OCI-LY3 (cell line): ENCODE measurements around the gene SUN3.

Source experiments
- H2AFZ ChIP-seq: fragments of 200-600, 300-600 bp; shearing (Covaris generic); 2 replicates; pipeline ENCODE4 v1.6.0; 2014; ENCODE audit warnings: antibody characterized with exemption, low read depth, low read length
- H3K27ac ChIP-seq: fragments of 200-600, 300-600 bp; sonication (generic); 2 replicates; pipeline ENCODE4 v1.5.1; 2014; ENCODE audit warnings: mild to moderate bottlenecking, low read length, moderate library complexity, mixed read lengths
- H3K27me3 ChIP-seq: fragments of 200-600, 300-600 bp; sonication (generic); 2 replicates; pipeline ENCODE4 v1.6.1; 2014; ENCODE audit warnings: low read depth, low read length, mixed read lengths
- H3K36me3 ChIP-seq: fragments of 200-600, 300-600 bp; sonication (generic); replicated peaks from 2 replicates; pipeline ENCODE3; 2014; ENCODE audit warnings: low read depth, low read length, mixed read lengths
- H3K4me1 ChIP-seq: fragments of 300-600, 200-600 bp; sonication (generic); 2 replicates; pipeline ENCODE4 v1.6.1; 2014; ENCODE audit warnings: low read length, mixed read lengths
- H3K4me2 ChIP-seq: fragments of 200-600, 300-600 bp; sonication (generic); 2 replicates; pipeline ENCODE4 v1.6.1; 2014; ENCODE audit warnings: low read length, mixed read lengths
- H3K4me3 ChIP-seq: fragments of 300-600, 200-600 bp; sonication (generic); 2 replicates; pipeline ENCODE4 v1.5.1; 2014; ENCODE audit warnings: antibody characterized with exemption, mild to moderate bottlenecking, low read length, moderate library complexity
- H3K79me2 ChIP-seq: fragments of 300-600, 200-600 bp; shearing (Covaris generic); 2 replicates; pipeline ENCODE4 v1.6.1; 2014; ENCODE audit warnings: mild to moderate bottlenecking, low read length, mixed read lengths
- H3K9ac ChIP-seq: fragments of 300-600, 200-600 bp; shearing (Covaris generic); 2 replicates; pipeline ENCODE4 v1.6.0; 2014; ENCODE audit warnings: mild to moderate bottlenecking, low read length, moderate library complexity
- H3K9me3 ChIP-seq: fragments of 200-600, 300-600 bp; shearing (Covaris generic); 2 replicates; pipeline ENCODE4 v1.6.1; 2014; ENCODE audit warnings: low read length, mixed read lengths; ENCODE audit not compliant: insufficient read depth
- H4K20me1 ChIP-seq: fragments of 200-600, 300-600 bp; sonication (generic); 2 replicates; pipeline ENCODE4 v1.6.1; 2016; ENCODE audit warnings: low read length, mixed read lengths; ENCODE audit not compliant: insufficient read depth
- EZH2phosphoT487 ChIP-seq: fragments of 200-600 bp; shearing (Covaris generic); IDR thresholded peaks from 2 replicates; pipeline ENCODE4 v1.6.1; 2018; ENCODE audit warnings: antibody characterized with exemption, mixed run types, low read depth
- TF ChIP-seq, protein P1 (sequence below): fragments of 200-600, 300-600 bp; sonication (generic); IDR thresholded peaks from 2 replicates; pipeline ENCODE4 v1.5.1; 2014; ENCODE audit warnings: antibody characterized with exemption, low read length, low read depth

SUN3 gene

GRCh38 chr7:48009954-48010353 is 19.0 kb downstream of the SUN3 start:
- H3K4me2 ChIP-seq, result no peak overlapping the region
- H4K20me1 ChIP-seq, result no peaks in the 10 kb centered on the region
- no peak overlapping the region for H2AFZ ChIP-seq

DNA sequence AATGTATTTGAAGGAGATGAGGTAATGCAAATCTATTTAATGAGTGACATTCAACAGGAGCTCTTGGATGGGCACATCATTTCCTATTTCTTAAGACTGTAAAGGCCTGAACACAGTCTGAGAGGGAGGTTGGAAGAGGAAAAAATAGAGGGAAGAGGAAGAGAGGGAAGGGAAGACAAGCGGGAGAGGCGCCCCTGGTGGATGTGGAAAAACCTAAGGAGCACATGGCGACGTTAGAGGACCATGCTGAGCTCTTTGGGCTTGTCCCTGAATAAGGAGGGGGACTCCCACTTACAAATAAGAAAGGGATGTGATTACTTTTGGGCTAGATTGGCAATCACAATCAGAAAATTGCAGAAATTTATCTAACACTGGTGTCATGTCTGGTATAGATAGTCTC is 19.6 kb downstream of the SUN3 start:
- H3K4me2 ChIP-seq, result no peak overlapping the region
- H3K9me3 ChIP-seq, result no peaks in the 10 kb centered on the region
- no peak overlapping the region for H3K9ac ChIP-seq
- no peaks in the 10 kb centered on the region for H3K36me3 ChIP-seq
- TF ChIP-seq, protein P1, sequence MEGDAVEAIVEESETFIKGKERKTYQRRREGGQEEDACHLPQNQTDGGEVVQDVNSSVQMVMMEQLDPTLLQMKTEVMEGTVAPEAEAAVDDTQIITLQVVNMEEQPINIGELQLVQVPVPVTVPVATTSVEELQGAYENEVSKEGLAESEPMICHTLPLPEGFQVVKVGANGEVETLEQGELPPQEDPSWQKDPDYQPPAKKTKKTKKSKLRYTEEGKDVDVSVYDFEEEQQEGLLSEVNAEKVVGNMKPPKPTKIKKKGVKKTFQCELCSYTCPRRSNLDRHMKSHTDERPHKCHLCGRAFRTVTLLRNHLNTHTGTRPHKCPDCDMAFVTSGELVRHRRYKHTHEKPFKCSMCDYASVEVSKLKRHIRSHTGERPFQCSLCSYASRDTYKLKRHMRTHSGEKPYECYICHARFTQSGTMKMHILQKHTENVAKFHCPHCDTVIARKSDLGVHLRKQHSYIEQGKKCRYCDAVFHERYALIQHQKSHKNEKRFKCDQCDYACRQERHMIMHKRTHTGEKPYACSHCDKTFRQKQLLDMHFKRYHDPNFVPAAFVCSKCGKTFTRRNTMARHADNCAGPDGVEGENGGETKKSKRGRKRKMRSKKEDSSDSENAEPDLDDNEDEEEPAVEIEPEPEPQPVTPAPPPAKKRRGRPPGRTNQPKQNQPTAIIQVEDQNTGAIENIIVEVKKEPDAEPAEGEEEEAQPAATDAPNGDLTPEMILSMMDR, result no peak
- TF ChIP-seq EZH2phosphoT487, result no peak
- H3K27ac ChIP-seq, result no peak overlapping the region
- peaks cover 5% of the 10 kb centered on the region; the same call in 1 of the 2 replicates for H3K27me3 ChIP-seq
- H4K20me1 ChIP-seq, result no peaks in the 10 kb centered on the region
- H2AFZ ChIP-seq, result no peak overlapping the region
- H3K4me1 ChIP-seq, result peaks cover 24% of the 10 kb centered on the region
- H3K79me2 ChIP-seq, result no peaks in the 10 kb centered on the region
- H3K4me3 ChIP-seq, result no peak overlapping the region

More at GRCh38 chr7:48009954-48010353, 19.0 kb downstream of the SUN3 start:
- H3K27me3 ChIP-seq, result peaks cover 5% of the 10 kb centered on the region; the same call in 1 of the 2 replicates
- H3K36me3 ChIP-seq, result no peaks in the 10 kb centered on the region
- TF ChIP-seq, protein P1, result no peak
- no peak for TF ChIP-seq EZH2phosphoT487
- H3K79me2 ChIP-seq, result no peaks in the 10 kb centered on the region
- H3K27ac ChIP-seq, result no peak overlapping the region
- no peak overlapping the region for H3K9ac ChIP-seq
- no peak overlapping the region for H3K4me3 ChIP-seq
- no peaks in the 10 kb centered on the region for H3K9me3 ChIP-seq
- peaks cover 17% of the 10 kb centered on the region for H3K4me1 ChIP-seq

DNA sequence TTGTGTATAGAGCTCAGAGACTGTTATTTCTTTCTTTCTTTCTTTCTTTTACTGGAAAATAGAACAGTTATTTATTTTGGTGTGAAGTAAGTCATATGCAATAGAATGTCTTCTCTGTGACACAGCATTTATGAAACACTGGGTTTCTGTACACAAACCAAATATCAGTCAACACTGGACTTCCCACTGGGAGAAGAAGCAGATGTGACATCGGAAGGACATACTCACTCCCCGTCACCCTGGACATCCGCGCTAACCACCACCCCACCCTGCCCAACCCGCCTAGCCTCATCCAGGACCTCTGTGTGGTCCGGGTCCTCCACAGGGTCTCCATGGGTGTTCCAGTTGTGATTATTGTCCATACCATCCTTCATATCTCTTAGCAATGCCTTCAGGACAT is 22.0 kb downstream of the SUN3 start:
- Histone ChIP-seq H3K9ac (no peak overlapping the region), H3K4me1 (peaks cover 24% of the 10 kb centered on the region), H3K36me3 (no peaks in the 10 kb centered on the region), H3K4me2 (no peak overlapping the region), H3K27me3 (peaks cover 5% of the 10 kb centered on the region; the same call in 1 of the 2 replicates), H3K27ac (no peak overlapping the region), H3K4me3 (no peak overlapping the region), H4K20me1 (no peaks in the 10 kb centered on the region), H3K79me2 (no peaks in the 10 kb centered on the region), H2AFZ (no peak overlapping the region), H3K9me3 (no peaks in the 10 kb centered on the region)
- TF ChIP-seq, protein P1, result no peak
- no peak for TF ChIP-seq EZH2phosphoT487

DNA sequence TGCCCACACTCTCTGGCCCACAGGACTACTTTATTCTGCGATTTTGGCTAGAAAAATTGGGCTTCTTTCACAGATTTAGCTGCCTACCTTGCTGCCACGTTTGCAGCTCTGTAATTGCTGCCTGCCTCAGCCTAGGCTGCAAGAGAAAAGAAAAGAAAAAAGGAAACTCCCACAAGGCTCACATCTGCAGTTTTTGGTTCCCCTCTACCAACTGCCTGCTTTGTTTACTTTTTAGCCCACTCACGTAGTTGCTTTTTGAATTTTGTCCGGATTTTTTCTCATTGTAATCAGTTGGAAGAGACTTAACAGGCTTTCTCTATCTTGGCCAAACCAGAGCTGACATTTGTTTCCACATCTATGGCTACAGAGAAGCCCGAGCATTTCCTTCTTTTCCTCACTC is 24.3 kb downstream of the SUN3 start:
- TF ChIP-seq, protein P1, result no peak
- TF ChIP-seq EZH2phosphoT487, result no peak
- Histone ChIP-seq H4K20me1 (no peaks in the 10 kb centered on the region), H3K9ac (no peak overlapping the region), H2AFZ (peak overlapping the region; percentile 26; the same call in 1 of the 2 replicates), H3K27me3 (peaks cover 5% of the 10 kb centered on the region; the same call in 1 of the 2 replicates), H3K4me1 (peaks cover 11% of the 10 kb centered on the region), H3K27ac (no peak overlapping the region), H3K4me3 (peak overlapping the region; percentile 30; the same call in 1 of the 2 replicates), H3K36me3 (no peaks in the 10 kb centered on the region), H3K79me2 (no peaks in the 10 kb centered on the region), H3K9me3 (no peaks in the 10 kb centered on the region), H3K4me2 (peak overlapping the region; percentile 47)
